SK-N-SH treated with all-trans-retinoic acid at 6 μM for 48 hours (cell line): ENCODE data around the gene WNT3.

Experiments
- ATAC-seq: fragments of 200-7000 bp; cut with Tn5 transposase; 3 replicates; pipeline ENCODE4 v1.9.1; 2020; ENCODE audit warnings: mild to moderate bottlenecking, moderate library complexity
- ARNTL ChIP-seq: fragments of 450-650 bp; formaldehyde crosslinking; IDR thresholded peaks from 2 replicates; pipeline ENCODE4 v1.5.0; 2020; ENCODE audit warnings: low read depth, mild to moderate bottlenecking, moderate library complexity, borderline replicate concordance
- BACH2 ChIP-seq: fragments of 250-450 bp; sonication (Bioruptor Pico); IDR thresholded peaks from 2 replicates; pipeline ENCODE4 v1.9.0; 2021; ENCODE audit warnings: mild to moderate bottlenecking, borderline replicate concordance
- CSDC2 ChIP-seq: fragments of 250-450 bp; sonication (Bioruptor Pico); IDR thresholded peaks from 2 replicates; pipeline ENCODE4 v1.5.0; 2020; ENCODE audit warnings: mild to moderate bottlenecking, moderate library complexity
- ESRRG ChIP-seq: fragments of 250-450 bp; sonication (Bioruptor Pico); IDR thresholded peaks from 2 replicates; pipeline ENCODE4 v1.6.1; 2021; ENCODE audit warnings: mild to moderate bottlenecking
- GLIS3 ChIP-seq: fragments of 250-450 bp; sonication (Bioruptor Pico); IDR thresholded peaks from 2 replicates; pipeline ENCODE4 v1.5.0; 2020; ENCODE audit warnings: mild to moderate bottlenecking, moderate library complexity
- ISL1 ChIP-seq: fragments of 250-450 bp; sonication (Bioruptor Pico); IDR thresholded peaks from 2 replicates; pipeline ENCODE4 v2.1.2; 2022; ENCODE audit warnings: mild to moderate bottlenecking, moderate library complexity
- OSR1 ChIP-seq: fragments of 250-450 bp; sonication (Bioruptor Pico); IDR thresholded peaks from 2 replicates; pipeline ENCODE4 v1.8.0; 2022; ENCODE audit warnings: moderate library complexity, mild to moderate bottlenecking, inconsistent platforms
- PPARA ChIP-seq: fragments of 250-450 bp; sonication (Bioruptor Pico); IDR thresholded peaks from 2 replicates; pipeline ENCODE4 v1.5.0; 2020; ENCODE audit warnings: mild to moderate bottlenecking, borderline replicate concordance
- RARB ChIP-seq: fragments of 250-450 bp; sonication (Bioruptor Pico); IDR thresholded peaks from 2 replicates; pipeline ENCODE4 v1.8.0; 2021; ENCODE audit warnings: mild to moderate bottlenecking, moderate library complexity
- TCF4 ChIP-seq: fragments of 250-450 bp; sonication (Bioruptor Pico); IDR thresholded peaks from 2 replicates; pipeline ENCODE4 v1.8.0; 2021; ENCODE audit warnings: mild to moderate bottlenecking, moderate library complexity, borderline replicate concordance
- TOX ChIP-seq: fragments of 250-450 bp; sonication (Bioruptor Pico); IDR thresholded peaks from 2 replicates; pipeline ENCODE4 v1.8.0; 2021; ENCODE audit warnings: mild to moderate bottlenecking, moderate library complexity, borderline replicate concordance
- ZC3H10 ChIP-seq: fragments of 250-450 bp; sonication (Bioruptor Pico); IDR thresholded peaks from 2 replicates; pipeline ENCODE4 v1.5.1; 2021; ENCODE audit warnings: mild to moderate bottlenecking, moderate library complexity
- ZFP3 ChIP-seq: fragments of 250-450 bp; sonication (Bioruptor Pico); IDR thresholded peaks from 2 replicates; pipeline ENCODE4 v1.5.0; 2020; ENCODE audit warnings: mild to moderate bottlenecking, moderate library complexity
- ZFP30 ChIP-seq: fragments of 450-650 bp; formaldehyde crosslinking; IDR thresholded peaks from 2 replicates; pipeline ENCODE4 v1.5.0; 2022; ENCODE audit warnings: mild to moderate bottlenecking, moderate library complexity
- ZNF565 ChIP-seq: fragments of 450-650 bp; formaldehyde crosslinking; conservative IDR thresholded peaks from 2 replicates; pipeline ENCODE4 v1.5.0; 2020; ENCODE audit warnings: low read depth, mild to moderate bottlenecking, moderate library complexity
- ZNF70 ChIP-seq: fragments of 450-650 bp; formaldehyde crosslinking; IDR thresholded peaks from 2 replicates; pipeline ENCODE4 v1.5.0; 2020; ENCODE audit warnings: mild to moderate bottlenecking, moderate library complexity
- ZNF8 ChIP-seq: fragments of 450-650 bp; formaldehyde crosslinking; IDR thresholded peaks from 2 replicates; pipeline ENCODE4 v1.5.0; 2020; ENCODE audit warnings: mild to moderate bottlenecking, moderate library complexity
- TF ChIP-seq, protein P1 (sequence below): fragments of 250-450 bp; sonication (Bioruptor Pico); IDR thresholded peaks from 2 replicates; pipeline ENCODE4 v1.5.0; 2020; ENCODE audit warnings: mild to moderate bottlenecking, moderate library complexity
- TF ChIP-seq, protein P2 (sequence below): fragments of 250-450 bp; sonication (Bioruptor Pico); IDR thresholded peaks from 2 replicates; pipeline ENCODE4 v1.5.1; 2020; ENCODE audit warnings: low read depth, mild to moderate bottlenecking, moderate library complexity
- TF ChIP-seq, protein P3 (sequence below): fragments of 250-450 bp; sonication (Bioruptor Pico); IDR thresholded peaks from 2 replicates; pipeline ENCODE4 v1.8.0; 2021; ENCODE audit warnings: low read depth, mild to moderate bottlenecking, moderate library complexity, borderline replicate concordance
- TF ChIP-seq, protein P4 (sequence below): fragments of 250-450 bp; sonication (Bioruptor Pico); IDR thresholded peaks from 2 replicates; pipeline ENCODE4 v1.5.1; 2021; ENCODE audit warnings: mild to moderate bottlenecking, moderate library complexity

WNT3 gene

DNA sequence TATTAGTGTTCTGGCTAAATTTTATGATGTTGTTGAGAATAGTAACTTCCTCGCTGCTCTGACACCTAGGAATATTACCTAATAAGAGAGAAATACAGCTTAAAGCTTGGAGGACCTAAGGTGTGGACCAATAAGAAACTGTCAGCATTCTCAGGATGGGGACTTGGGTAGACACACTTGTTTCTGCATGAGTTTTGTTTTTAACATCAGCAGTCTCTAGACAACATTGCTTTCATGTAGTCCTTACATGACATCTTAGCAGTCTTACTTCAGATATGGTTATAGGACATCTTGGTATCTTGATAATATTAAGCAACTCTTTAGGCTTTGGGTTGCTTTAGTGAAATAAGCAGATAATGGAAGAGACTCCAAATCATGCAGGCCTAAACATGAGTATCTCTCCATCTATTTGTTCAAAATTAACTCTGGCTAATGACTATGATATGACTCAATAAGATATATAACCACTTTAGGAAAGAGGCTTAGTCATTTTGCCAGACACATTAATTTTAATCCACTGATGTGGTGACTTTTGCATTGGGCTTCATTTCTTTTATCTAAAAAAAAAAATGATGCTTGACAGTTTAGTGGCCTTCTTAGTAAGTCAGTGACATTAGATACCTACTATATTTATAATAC, 84.5 kb downstream of the WNT3 start (continued):
- TF ChIP-seq, protein P1, sequence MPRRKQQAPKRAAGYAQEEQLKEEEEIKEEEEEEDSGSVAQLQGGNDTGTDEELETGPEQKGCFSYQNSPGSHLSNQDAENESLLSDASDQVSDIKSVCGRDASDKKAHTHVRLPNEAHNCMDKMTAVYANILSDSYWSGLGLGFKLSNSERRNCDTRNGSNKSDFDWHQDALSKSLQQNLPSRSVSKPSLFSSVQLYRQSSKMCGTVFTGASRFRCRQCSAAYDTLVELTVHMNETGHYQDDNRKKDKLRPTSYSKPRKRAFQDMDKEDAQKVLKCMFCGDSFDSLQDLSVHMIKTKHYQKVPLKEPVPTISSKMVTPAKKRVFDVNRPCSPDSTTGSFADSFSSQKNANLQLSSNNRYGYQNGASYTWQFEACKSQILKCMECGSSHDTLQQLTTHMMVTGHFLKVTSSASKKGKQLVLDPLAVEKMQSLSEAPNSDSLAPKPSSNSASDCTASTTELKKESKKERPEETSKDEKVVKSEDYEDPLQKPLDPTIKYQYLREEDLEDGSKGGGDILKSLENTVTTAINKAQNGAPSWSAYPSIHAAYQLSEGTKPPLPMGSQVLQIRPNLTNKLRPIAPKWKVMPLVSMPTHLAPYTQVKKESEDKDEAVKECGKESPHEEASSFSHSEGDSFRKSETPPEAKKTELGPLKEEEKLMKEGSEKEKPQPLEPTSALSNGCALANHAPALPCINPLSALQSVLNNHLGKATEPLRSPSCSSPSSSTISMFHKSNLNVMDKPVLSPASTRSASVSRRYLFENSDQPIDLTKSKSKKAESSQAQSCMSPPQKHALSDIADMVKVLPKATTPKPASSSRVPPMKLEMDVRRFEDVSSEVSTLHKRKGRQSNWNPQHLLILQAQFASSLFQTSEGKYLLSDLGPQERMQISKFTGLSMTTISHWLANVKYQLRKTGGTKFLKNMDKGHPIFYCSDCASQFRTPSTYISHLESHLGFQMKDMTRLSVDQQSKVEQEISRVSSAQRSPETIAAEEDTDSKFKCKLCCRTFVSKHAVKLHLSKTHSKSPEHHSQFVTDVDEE (CRISPR knock-in tag): no peak
- 0 out of 2 replicates have a peak, but pooled peaks have one; percentile 70 for TF ChIP-seq RARB (CRISPR knock-in tag)
- TF ChIP-seq, protein P2, sequence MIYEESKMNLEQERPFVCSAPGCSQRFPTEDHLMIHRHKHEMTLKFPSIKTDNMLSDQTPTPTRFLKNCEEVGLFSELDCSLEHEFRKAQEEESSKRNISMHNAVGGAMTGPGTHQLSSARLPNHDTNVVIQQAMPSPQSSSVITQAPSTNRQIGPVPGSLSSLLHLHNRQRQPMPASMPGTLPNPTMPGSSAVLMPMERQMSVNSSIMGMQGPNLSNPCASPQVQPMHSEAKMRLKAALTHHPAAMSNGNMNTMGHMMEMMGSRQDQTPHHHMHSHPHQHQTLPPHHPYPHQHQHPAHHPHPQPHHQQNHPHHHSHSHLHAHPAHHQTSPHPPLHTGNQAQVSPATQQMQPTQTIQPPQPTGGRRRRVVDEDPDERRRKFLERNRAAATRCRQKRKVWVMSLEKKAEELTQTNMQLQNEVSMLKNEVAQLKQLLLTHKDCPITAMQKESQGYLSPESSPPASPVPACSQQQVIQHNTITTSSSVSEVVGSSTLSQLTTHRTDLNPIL (CRISPR knock-in tag): peak; percentile 79; the same call in 1 of the 2 replicates
- no peak for TF ChIP-seq ZNF8 (CRISPR knock-in tag)
- TF ChIP-seq ESRRG (CRISPR knock-in tag): no peak
- peak; percentile 99 for TF ChIP-seq ISL1 (CRISPR knock-in tag)
- no peak for TF ChIP-seq ZNF565 (CRISPR knock-in tag)

DNA sequence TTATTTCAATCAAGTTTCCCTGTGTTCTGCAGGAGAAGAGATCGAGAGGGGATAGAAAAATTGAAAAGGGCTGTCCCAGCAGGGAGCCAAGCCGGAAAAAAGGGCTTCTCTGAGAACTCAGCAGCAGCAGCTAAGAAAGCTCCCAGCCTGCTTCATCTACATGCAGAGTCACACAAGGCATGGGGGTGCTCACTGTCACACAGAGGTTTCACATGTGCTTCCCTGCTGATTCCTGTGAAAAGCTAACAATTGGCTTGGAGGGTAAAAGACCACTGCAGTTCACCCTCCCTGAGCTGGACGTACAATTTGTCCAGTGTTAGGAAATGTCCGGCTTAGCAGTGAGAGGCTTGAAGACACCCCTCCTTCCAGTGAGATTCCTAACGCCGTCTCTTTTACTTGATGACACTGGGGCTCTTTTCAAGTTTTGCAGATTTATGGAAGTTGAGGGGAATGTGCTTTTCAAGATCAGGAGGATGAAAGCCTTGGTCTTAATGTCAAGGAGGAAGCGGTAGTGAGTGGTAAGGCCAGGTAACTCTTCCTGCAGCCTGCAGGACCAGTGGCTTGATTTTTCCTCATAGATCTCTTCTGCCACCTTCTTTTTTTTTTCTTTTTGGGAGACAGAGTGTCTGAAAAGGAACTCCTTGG, 85.6 kb downstream of the WNT3 start:
- TF ChIP-seq ARNTL (CRISPR knock-in tag) (no peak), CSDC2 (no peak)

DNA sequence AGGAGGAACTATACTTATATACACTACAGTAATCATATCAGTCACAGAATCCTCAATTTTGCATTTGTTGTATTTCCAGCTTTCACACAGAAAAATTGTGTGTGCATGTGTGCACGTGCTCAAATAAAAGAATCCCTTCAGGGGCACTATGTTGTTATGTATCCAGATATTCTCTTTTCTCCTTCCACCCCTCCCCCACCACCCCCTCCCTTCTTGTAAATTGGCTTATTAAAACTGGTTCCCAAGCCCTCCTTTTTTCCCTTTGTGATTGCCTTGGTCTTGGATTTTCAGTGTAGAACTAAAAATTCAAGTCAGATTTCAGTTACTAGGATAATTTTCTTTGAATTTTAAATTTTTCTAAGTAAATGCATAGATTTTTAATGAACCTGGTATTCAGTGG, 86.3 kb downstream of the WNT3 start:
- no peak for ATAC-seq
- TF ChIP-seq, protein P1 (CRISPR knock-in tag): no peak
- TF ChIP-seq RARB (CRISPR knock-in tag) (no peak), ZFP30 (CRISPR knock-in tag) (no peak), ZC3H10 (CRISPR knock-in tag) (no peak), ESRRG (CRISPR knock-in tag) (no peak), TCF4 (CRISPR knock-in tag) (no peak), GLIS3 (CRISPR knock-in tag) (no peak), OSR1 (CRISPR knock-in tag) (no peak), CSDC2 (no peak), TOX (CRISPR knock-in tag) (no peak), ISL1 (CRISPR knock-in tag) (no peak)
- TF ChIP-seq, protein P2 (CRISPR knock-in tag): no peak

More for the DNA sequence above, 85.6 kb downstream of the WNT3 start:
- ATAC-seq: peak; percentile 10; the same call in 2 of the 3 replicates

DNA sequence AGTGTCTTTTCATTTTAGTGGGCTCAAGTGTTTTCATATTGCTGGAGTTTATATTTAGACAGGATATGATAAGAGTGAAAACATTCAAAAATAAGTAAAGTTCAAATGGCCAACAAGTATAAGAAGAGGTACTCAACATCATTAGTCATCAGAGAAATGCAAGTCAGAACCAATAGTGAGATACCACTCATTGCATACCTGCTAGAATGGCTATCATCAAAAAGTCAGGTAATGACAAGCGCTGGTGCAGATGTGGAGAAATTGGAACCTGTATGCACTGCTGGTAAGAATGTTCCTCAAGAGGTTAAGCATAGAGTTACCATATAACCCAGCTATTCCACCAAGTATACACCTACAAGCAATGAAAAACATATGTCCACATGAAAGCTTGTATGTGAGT, 87.8 kb downstream of the WNT3 start:
- no peak for ATAC-seq
- TF ChIP-seq, protein P3, sequence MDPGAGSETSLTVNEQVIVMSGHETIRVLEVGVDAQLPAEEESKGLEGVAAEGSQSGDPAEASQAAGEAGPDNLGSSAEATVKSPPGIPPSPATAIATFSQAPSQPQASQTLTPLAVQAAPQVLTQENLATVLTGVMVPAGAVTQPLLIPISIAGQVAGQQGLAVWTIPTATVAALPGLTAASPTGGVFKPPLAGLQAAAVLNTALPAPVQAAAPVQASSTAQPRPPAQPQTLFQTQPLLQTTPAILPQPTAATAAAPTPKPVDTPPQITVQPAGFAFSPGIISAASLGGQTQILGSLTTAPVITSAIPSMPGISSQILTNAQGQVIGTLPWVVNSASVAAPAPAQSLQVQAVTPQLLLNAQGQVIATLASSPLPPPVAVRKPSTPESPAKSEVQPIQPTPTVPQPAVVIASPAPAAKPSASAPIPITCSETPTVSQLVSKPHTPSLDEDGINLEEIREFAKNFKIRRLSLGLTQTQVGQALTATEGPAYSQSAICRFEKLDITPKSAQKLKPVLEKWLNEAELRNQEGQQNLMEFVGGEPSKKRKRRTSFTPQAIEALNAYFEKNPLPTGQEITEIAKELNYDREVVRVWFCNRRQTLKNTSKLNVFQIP: no peak
- TF ChIP-seq ZC3H10 (CRISPR knock-in tag) (no peak), GLIS3 (CRISPR knock-in tag) (no peak), RARB (CRISPR knock-in tag) (no peak), ZNF70 (CRISPR knock-in tag) (no peak), ZNF565 (CRISPR knock-in tag) (no peak), BACH2 (CRISPR knock-in tag) (no peak), ZFP3 (CRISPR knock-in tag) (no peak), PPARA (CRISPR knock-in tag) (no peak)
- TF ChIP-seq, protein P4, sequence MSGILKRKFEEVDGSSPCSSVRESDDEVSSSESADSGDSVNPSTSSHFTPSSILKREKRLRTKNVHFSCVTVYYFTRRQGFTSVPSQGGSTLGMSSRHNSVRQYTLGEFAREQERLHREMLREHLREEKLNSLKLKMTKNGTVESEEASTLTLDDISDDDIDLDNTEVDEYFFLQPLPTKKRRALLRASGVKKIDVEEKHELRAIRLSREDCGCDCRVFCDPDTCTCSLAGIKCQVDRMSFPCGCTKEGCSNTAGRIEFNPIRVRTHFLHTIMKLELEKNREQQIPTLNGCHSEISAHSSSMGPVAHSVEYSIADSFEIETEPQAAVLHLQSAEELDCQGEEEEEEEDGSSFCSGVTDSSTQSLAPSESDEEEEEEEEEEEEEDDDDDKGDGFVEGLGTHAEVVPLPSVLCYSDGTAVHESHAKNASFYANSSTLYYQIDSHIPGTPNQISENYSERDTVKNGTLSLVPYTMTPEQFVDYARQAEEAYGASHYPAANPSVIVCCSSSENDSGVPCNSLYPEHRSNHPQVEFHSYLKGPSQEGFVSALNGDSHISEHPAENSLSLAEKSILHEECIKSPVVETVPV (CRISPR knock-in tag): no peak
